Measurements from ENCODE around the gene GAS2L3. TPM values are rescaled to one million over a fixed set of nuclear protein-coding genes. Genes with fewer than 3 reads are reported as not detected.

Gene GAS2L3
- total and polyA plus RNA-seq, 2 of the 13 experiments (the other 11 are each of a cell fraction or from before 2014, with no cell fraction given), result 7.0 to 20.8 TPM

GRCh38 chr12:100567945-100568344 lies 5.5 kb upstream of the GAS2L3 start:
- ATAC-seq, result no peak; the same call in 2 of the 3 replicates
- DNase-seq (ENCODE audit: low spot score), result no peak
- Histone ChIP-seq H2AFZ (ENCODE audit: low read length) (no peak overlapping the region), H3K4me1 (ENCODE audit: insufficient read depth, low read length) (peaks cover 17% of the 10 kb centered on the region; the same call in 1 of the 2 replicates), H3K79me2 (ENCODE audit: insufficient read depth, low read length) (no peaks in the 10 kb centered on the region), H3K4me3 (replicated peaks in 1 of 3; ENCODE audit: insufficient read depth in 1 of 3, low read depth in 2 of 3, low read length in 3 of 3) (no peak overlapping the region), H3K9ac (ENCODE audit: insufficient read depth, low read depth, low read length) (no peak overlapping the region), H3K27me3 (ENCODE audit: control insufficient read depth in 1 of 2, insufficient read depth in 2 of 2, low read length in 2 of 2) (peaks cover 0 to 4% of the 10 kb centered on the region in 2 experiments; a peak in 1 of 5 replicates), H3K9me3 (ENCODE audit: low read length) (no peaks in the 10 kb centered on the region), H3K27ac (ENCODE audit: extremely low read length, insufficient read depth, low read length) (no peak overlapping the region), H3K36me3 (replicated peaks in 1 of 2; ENCODE audit: control insufficient read depth in 1 of 2, insufficient read depth in 2 of 2, low read length in 2 of 2) (peaks cover 0 to 3% of the 10 kb centered on the region in 2 experiments; a peak in 1 of 5 replicates), H3K4me2 (ENCODE audit: low read depth, low read length) (no peak overlapping the region), H4K20me1 (ENCODE audit: insufficient read depth, low read length) (no peaks in the 10 kb centered on the region)
- TF ChIP-seq GLI4 (CRISPR knock-in tag; IDR thresholded peaks at IDR 0.05; ENCODE audit: borderline replicate concordance), result no peak
- TF ChIP-seq ZBTB1 (CRISPR knock-in tag; IDR thresholded peaks at IDR 0.05; ENCODE audit: borderline replicate concordance), result no peak
- TF ChIP-seq ZNF512 (CRISPR knock-in tag; IDR thresholded peaks at IDR 0.05), result no peak
- no peak for TF ChIP-seq ATF4 (CRISPR knock-in tag; IDR thresholded peaks at IDR 0.05)
- TF ChIP-seq MBD4 (IDR thresholded peaks at IDR 0.05; ENCODE audit: borderline replicate concordance, low read length), result no peak
- no peak for TF ChIP-seq MTA3 (CRISPR knock-in tag; IDR thresholded peaks at IDR 0.05)
- TF ChIP-seq NR2F2 (IDR thresholded peaks at IDR 0.05; ENCODE audit: borderline replicate concordance, low read depth), result no peak
- TF ChIP-seq ZBTB10 (CRISPR knock-in tag; IDR thresholded peaks at IDR 0.05; ENCODE audit: borderline replicate concordance), result no peak
- TF ChIP-seq ZNF761 (CRISPR knock-in tag; conservative IDR thresholded peaks at IDR 0.05), result no peak
- TF ChIP-seq HNF4G (IDR thresholded peaks at IDR 0.05; ENCODE audit: borderline replicate concordance, low read depth, low read length), result no peak
- no peak for TF ChIP-seq HNF4G (CRISPR knock-in tag; IDR thresholded peaks at IDR 0.05; ENCODE audit: borderline replicate concordance, low read depth)
- no peak for TF ChIP-seq NFE2 (CRISPR knock-in tag; IDR thresholded peaks at IDR 0.05)
- TF ChIP-seq HINFP (CRISPR knock-in tag; IDR thresholded peaks at IDR 0.05; ENCODE audit: low read depth), result no peak
- TF ChIP-seq POLR2G (IDR thresholded peaks at IDR 0.05; ENCODE audit: low read depth, low read length), result no peak
- FAIRE-seq, result no peak
- no TSS peak for BruUV-seq (replicated peaks)
- CTCF ChIA-PET (ENCODE audit: low intra/inter-chr PET ratio, low total read pairs), result no interaction called here
- POLR2A ChIA-PET, result interaction anchor here (1.4 kb wide), 1 partner anchor 10 kb away, joined by 3 read pairs; no protein-coding TSS in a partner anchor
- intact Hi-C loops (cut with micrococcal nuclease; ENCODE audit: unreplicated experiment), result no loop called here
- in situ Hi-C loops (cut with HindIII; ENCODE audit: extremely low pct_ligation_motif_present, low pct_unique_long_range_greater_than_20kb), result no loop called here
